ENCODE results near the gene KCNH8.

The KCNH8 gene

GRCh38 chr3:19171794-19172193, 23.5 kb downstream of the KCNH8 start:
- no peak for DNase-seq (ENCODE audit: low read depth, low spot score)
- Histone ChIP-seq H3K4me3 (ENCODE audit: low read length) (no peak overlapping the region), H3K27ac (ENCODE audit: low read length) (no peak overlapping the region), H3K4me1 (ENCODE audit: control insufficient read depth, insufficient read depth, low read length) (no peaks in the 10 kb centered on the region), H3K9me3 (ENCODE audit: control insufficient read depth, insufficient read depth, low read length) (no peaks in the 10 kb centered on the region), H3K36me3 (ENCODE audit: control insufficient read depth, insufficient read depth, low read length) (no peaks in the 10 kb centered on the region), H3K27me3 (ENCODE audit: control insufficient read depth, insufficient read depth, low read length) (no peaks in the 10 kb centered on the region)
- WGBS (ENCODE audit: insufficient coverage, insufficient read length): no CpG with 5 or more reads among the region's 2 CpGs

- DNase-seq (ENCODE audit: low read depth, low spot score): peak; percentile 18
- Histone ChIP-seq H3K27ac (ENCODE audit: low read length) (no peak overlapping the region), H3K27me3 (ENCODE audit: control insufficient read depth, insufficient read depth, low read length) (no peaks in the 10 kb centered on the region), H3K36me3 (ENCODE audit: control insufficient read depth, insufficient read depth, low read length) (no peaks in the 10 kb centered on the region), H3K4me1 (ENCODE audit: control insufficient read depth, insufficient read depth, low read length) (no peaks in the 10 kb centered on the region), H3K4me3 (ENCODE audit: low read length) (no peak overlapping the region), H3K9me3 (ENCODE audit: control insufficient read depth, insufficient read depth, low read length) (no peaks in the 10 kb centered on the region)
- no CpG with 5 or more reads among the region's 1 CpG for WGBS (ENCODE audit: insufficient coverage, insufficient read length)
Observed at GRCh38 chr3:19173945-19174344, 25.6 kb downstream of the KCNH8 start.

- H3K27me3 ChIP-seq (ENCODE audit: control insufficient read depth, insufficient read depth, low read length): no peaks in the 10 kb centered on the region
- WGBS (ENCODE audit: insufficient coverage, insufficient read length): no CpG with 5 or more reads among the region's 5 CpGs
Observed at GRCh38 chr3:19183584-19183983, 35.3 kb downstream of the KCNH8 start.

GRCh38 chr3:19190126-19190525, 41.8 kb downstream of the KCNH8 start:
- no peak overlapping the region for H3K4me3 ChIP-seq (ENCODE audit: low read length)
- no peaks in the 10 kb centered on the region for H3K36me3 ChIP-seq (ENCODE audit: control insufficient read depth, insufficient read depth, low read length)
- H3K27ac ChIP-seq (ENCODE audit: low read length): no peak overlapping the region
- H3K4me1 ChIP-seq (ENCODE audit: control insufficient read depth, insufficient read depth, low read length): no peaks in the 10 kb centered on the region
- no CpG with 5 or more reads among the region's 1 CpG for WGBS (ENCODE audit: insufficient coverage, insufficient read length)
- H3K9me3 ChIP-seq (ENCODE audit: control insufficient read depth, insufficient read depth, low read length): no peaks in the 10 kb centered on the region
- H3K27me3 ChIP-seq (ENCODE audit: control insufficient read depth, insufficient read depth, low read length): no peaks in the 10 kb centered on the region
- DNase-seq (ENCODE audit: low read depth, low spot score): no peak

More at GRCh38 chr3:19183584-19183983, 35.3 kb downstream of the KCNH8 start:
- Histone ChIP-seq H3K4me3 (ENCODE audit: low read length) (no peak overlapping the region), H3K9me3 (ENCODE audit: control insufficient read depth, insufficient read depth, low read length) (no peaks in the 10 kb centered on the region), H3K27ac (ENCODE audit: low read length) (no peak overlapping the region), H3K36me3 (ENCODE audit: control insufficient read depth, insufficient read depth, low read length) (no peaks in the 10 kb centered on the region), H3K4me1 (ENCODE audit: control insufficient read depth, insufficient read depth, low read length) (no peaks in the 10 kb centered on the region; the same call in 1 of the 2 replicates)
- no peak for DNase-seq (ENCODE audit: low read depth, low spot score)

GRCh38 chr3:19190602-19191001, 42.3 kb downstream of the KCNH8 start:
- Histone ChIP-seq H3K27ac (ENCODE audit: low read length) (no peak overlapping the region), H3K27me3 (ENCODE audit: control insufficient read depth, insufficient read depth, low read length) (no peaks in the 10 kb centered on the region), H3K9me3 (ENCODE audit: control insufficient read depth, insufficient read depth, low read length) (no peaks in the 10 kb centered on the region), H3K4me3 (ENCODE audit: low read length) (no peak overlapping the region), H3K36me3 (ENCODE audit: control insufficient read depth, insufficient read depth, low read length) (no peaks in the 10 kb centered on the region), H3K4me1 (ENCODE audit: control insufficient read depth, insufficient read depth, low read length) (no peaks in the 10 kb centered on the region)
- WGBS (ENCODE audit: insufficient coverage, insufficient read length): no CpG with 5 or more reads among the region's 4 CpGs
- no peak for DNase-seq (ENCODE audit: low read depth, low spot score)

- H3K4me3 ChIP-seq (ENCODE audit: low read length): no peak overlapping the region
- DNase-seq (ENCODE audit: low read depth, low spot score): no peak
- no peaks in the 10 kb centered on the region for H3K9me3 ChIP-seq (ENCODE audit: control insufficient read depth, insufficient read depth, low read length)
- no peak overlapping the region for H3K27ac ChIP-seq (ENCODE audit: low read length)
- no CpG with 5 or more reads among the region's 2 CpGs for WGBS (ENCODE audit: insufficient coverage, insufficient read length)
- no peaks in the 10 kb centered on the region for H3K27me3 ChIP-seq (ENCODE audit: control insufficient read depth, insufficient read depth, low read length)
- H3K36me3 ChIP-seq (ENCODE audit: control insufficient read depth, insufficient read depth, low read length): no peaks in the 10 kb centered on the region
- no peaks in the 10 kb centered on the region for H3K4me1 ChIP-seq (ENCODE audit: control insufficient read depth, insufficient read depth, low read length)
Observed at GRCh38 chr3:19199131-19199530, 50.8 kb downstream of the KCNH8 start.

- no peaks in the 10 kb centered on the region for H3K4me1 ChIP-seq (ENCODE audit: control insufficient read depth, insufficient read depth, low read length)
- H3K9me3 ChIP-seq (ENCODE audit: control insufficient read depth, insufficient read depth, low read length): no peaks in the 10 kb centered on the region
- H3K36me3 ChIP-seq (ENCODE audit: control insufficient read depth, insufficient read depth, low read length): no peaks in the 10 kb centered on the region
- H3K27me3 ChIP-seq (ENCODE audit: control insufficient read depth, insufficient read depth, low read length): no peaks in the 10 kb centered on the region
- WGBS (ENCODE audit: insufficient coverage, insufficient read length): no CpG with 5 or more reads among the region's 2 CpGs
- no peak overlapping the region for H3K4me3 ChIP-seq (ENCODE audit: low read length)
- no peak for DNase-seq (ENCODE audit: low read depth, low spot score)
- no peak overlapping the region for H3K27ac ChIP-seq (ENCODE audit: low read length)
Observed at GRCh38 chr3:19202303-19202702, 54.0 kb downstream of the KCNH8 start.

GRCh38 chr3:19202754-19203153, 54.4 kb downstream of the KCNH8 start:
- H3K36me3 ChIP-seq (ENCODE audit: control insufficient read depth, insufficient read depth, low read length): no peaks in the 10 kb centered on the region
- DNase-seq (ENCODE audit: low read depth, low spot score): no peak
- H3K4me3 ChIP-seq (ENCODE audit: low read length): no peak overlapping the region
- H3K27ac ChIP-seq (ENCODE audit: low read length): no peak overlapping the region
- no peaks in the 10 kb centered on the region for H3K4me1 ChIP-seq (ENCODE audit: control insufficient read depth, insufficient read depth, low read length)
- H3K9me3 ChIP-seq (ENCODE audit: control insufficient read depth, insufficient read depth, low read length): no peaks in the 10 kb centered on the region
- H3K27me3 ChIP-seq (ENCODE audit: control insufficient read depth, insufficient read depth, low read length): no peaks in the 10 kb centered on the region
- no CpG with 5 or more reads among the region's 3 CpGs for WGBS (ENCODE audit: insufficient coverage, insufficient read length)

- Histone ChIP-seq H3K9me3 (ENCODE audit: control insufficient read depth, insufficient read depth, low read length) (no peaks in the 10 kb centered on the region), H3K4me1 (ENCODE audit: control insufficient read depth, insufficient read depth, low read length) (no peaks in the 10 kb centered on the region), H3K27me3 (ENCODE audit: control insufficient read depth, insufficient read depth, low read length) (no peaks in the 10 kb centered on the region), H3K36me3 (ENCODE audit: control insufficient read depth, insufficient read depth, low read length) (no peaks in the 10 kb centered on the region), H3K4me3 (ENCODE audit: low read length) (no peak overlapping the region), H3K27ac (ENCODE audit: low read length) (no peak overlapping the region)
- no peak for DNase-seq (ENCODE audit: low read depth, low spot score)
- WGBS (ENCODE audit: insufficient coverage, insufficient read length): no CpG with 5 or more reads among the region's 2 CpGs
Observed at GRCh38 chr3:19206540-19206939, 58.2 kb downstream of the KCNH8 start.

GRCh38 chr3:19213603-19214220, 65.4 kb downstream of the KCNH8 start:
- H3K27ac ChIP-seq (ENCODE audit: low read length): no peak overlapping the region
- no CpG with 5 or more reads among the region's 6 CpGs for WGBS (ENCODE audit: insufficient coverage, insufficient read length)
- H3K9me3 ChIP-seq (ENCODE audit: control insufficient read depth, insufficient read depth, low read length): no peaks in the 10 kb centered on the region
- no peaks in the 10 kb centered on the region for H3K27me3 ChIP-seq (ENCODE audit: control insufficient read depth, insufficient read depth, low read length)
- H3K4me1 ChIP-seq (ENCODE audit: control insufficient read depth, insufficient read depth, low read length): peaks cover 2% of the 10 kb centered on the region; the same call in 1 of the 2 replicates
- no peak overlapping the region for H3K4me3 ChIP-seq (ENCODE audit: low read length)
- H3K36me3 ChIP-seq (ENCODE audit: control insufficient read depth, insufficient read depth, low read length): no peaks in the 10 kb centered on the region; the same call in 1 of the 2 replicates
- DNase-seq (ENCODE audit: low read depth, low spot score): peak; percentile 13

GRCh38 chr3:19215427-19215826, 67.1 kb downstream of the KCNH8 start:
- no peak for DNase-seq (ENCODE audit: low read depth, low spot score)
- Histone ChIP-seq H3K4me1 (ENCODE audit: control insufficient read depth, insufficient read depth, low read length) (peaks cover 2% of the 10 kb centered on the region; the same call in 1 of the 2 replicates), H3K9me3 (ENCODE audit: control insufficient read depth, insufficient read depth, low read length) (no peaks in the 10 kb centered on the region), H3K27me3 (ENCODE audit: control insufficient read depth, insufficient read depth, low read length) (no peaks in the 10 kb centered on the region), H3K4me3 (ENCODE audit: low read length) (no peak overlapping the region), H3K36me3 (ENCODE audit: control insufficient read depth, insufficient read depth, low read length) (no peaks in the 10 kb centered on the region; the same call in 1 of the 2 replicates), H3K27ac (ENCODE audit: low read length) (no peak overlapping the region)
- no CpG with 5 or more reads among the region's 2 CpGs for WGBS (ENCODE audit: insufficient coverage, insufficient read length)

All from iPS DF 6.9 (cell line).